Amniotic stem cell (primary cell): ENCODE data around the gene MOXD1.
A peak's percentile ranks its signal among the peaks of the same experiment; 100 is the strongest.

Source experiments
- DNase-seq: peaks from one replicate; lab custom pipeline; 2025; lab: John Stamatoyannopoulos, UW

The MOXD1 gene

DNA sequence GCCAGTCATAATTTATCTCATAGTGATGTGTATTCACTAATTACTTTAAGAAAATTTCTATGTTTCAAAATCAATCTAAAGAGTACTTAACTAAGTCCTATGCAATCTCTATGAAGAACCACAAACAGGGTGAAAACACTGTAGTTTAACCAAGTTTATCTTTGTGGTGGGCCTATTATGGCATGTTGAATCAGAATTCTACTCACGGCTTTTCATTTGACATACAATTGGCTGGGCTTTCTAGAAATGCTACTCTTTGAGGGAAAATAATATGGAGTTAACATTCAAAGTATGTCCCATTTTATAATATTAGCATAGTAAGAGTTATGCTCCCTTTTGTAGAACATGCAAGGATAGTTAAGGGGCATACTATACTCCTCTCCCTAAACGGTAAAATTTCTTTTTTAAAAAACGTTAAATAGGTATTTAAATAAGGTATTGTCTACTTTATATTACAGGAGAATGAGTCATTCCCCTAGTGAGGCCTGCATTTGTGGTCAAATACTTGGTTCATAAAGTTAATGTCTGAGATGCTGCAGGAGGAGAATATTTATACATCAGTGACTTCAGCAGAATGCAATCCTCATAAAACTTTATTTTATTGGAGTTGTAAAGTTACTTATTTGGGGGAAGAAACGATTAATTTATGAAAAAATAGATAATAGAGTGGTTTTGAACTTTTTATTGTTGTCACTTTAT is 1.8 kb downstream of the MOXD1 start:
- DNase-seq = peak; percentile 11

DNA sequence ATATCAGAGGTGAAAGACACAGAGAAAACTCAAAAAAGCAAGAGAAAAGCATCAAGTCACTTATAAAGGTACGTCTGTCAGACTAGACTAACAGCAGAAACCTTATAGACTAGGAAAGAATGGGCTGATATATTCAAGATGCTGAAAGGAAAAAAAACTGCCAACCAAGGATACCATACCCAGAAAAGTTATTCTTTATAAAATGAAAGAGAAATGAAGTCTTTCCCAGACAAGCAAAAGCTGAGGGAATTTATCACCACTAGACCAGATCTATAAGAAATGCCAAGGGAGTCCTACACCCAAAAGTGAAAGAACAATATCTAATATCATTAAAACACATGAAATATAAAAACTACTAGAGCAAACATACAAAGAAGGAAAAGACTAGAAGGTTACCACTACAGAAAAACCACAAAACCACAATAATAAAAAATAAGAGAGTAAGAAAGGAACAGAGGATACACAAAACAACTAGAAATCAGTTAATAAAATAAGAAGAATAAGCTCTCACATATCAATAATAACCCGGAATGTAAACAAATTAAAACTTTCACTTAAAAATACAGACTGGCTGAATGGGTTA is 6.2 kb downstream of the MOXD1 start:
- DNase-seq = no peak

DNA sequence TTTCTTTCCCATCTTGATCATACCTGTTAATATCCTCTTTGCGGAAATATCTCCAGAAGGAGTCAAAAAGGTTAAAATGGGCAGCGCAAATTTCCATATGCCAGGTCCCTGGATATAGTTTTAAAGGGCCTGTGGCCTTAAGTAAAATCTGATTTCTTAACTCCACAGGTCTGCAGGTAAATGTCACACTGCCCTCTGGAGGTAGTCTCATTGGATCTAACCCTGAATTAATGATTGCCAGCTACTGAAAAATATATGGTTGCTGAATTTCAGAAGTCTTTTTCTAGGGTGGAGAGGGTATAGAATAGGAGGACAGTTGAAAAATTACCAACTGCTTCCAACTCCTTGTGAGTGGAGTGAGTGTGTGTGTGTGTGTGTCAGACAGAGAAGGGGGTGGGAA is 8.5 kb downstream of the MOXD1 start:
- DNase-seq = no peak

DNA sequence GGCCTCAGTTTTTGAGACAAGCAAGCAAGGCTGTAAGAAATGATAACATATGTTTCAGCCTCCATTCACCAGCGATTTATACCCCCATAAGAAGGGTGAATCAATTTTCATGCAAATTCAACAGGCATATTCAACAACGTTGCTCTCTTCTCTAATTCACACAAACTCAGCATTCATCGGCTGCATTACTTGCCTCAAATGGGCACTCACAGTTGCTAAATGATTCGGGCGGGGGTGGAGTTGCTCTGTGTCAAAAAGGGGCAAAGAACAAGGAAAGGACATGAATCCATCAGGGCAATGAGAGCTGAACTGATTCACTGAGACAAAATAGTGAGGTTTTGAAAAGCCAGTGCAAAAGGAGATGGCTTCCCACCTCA is 9.0 kb downstream of the MOXD1 start:
- DNase-seq = no peak

DNA sequence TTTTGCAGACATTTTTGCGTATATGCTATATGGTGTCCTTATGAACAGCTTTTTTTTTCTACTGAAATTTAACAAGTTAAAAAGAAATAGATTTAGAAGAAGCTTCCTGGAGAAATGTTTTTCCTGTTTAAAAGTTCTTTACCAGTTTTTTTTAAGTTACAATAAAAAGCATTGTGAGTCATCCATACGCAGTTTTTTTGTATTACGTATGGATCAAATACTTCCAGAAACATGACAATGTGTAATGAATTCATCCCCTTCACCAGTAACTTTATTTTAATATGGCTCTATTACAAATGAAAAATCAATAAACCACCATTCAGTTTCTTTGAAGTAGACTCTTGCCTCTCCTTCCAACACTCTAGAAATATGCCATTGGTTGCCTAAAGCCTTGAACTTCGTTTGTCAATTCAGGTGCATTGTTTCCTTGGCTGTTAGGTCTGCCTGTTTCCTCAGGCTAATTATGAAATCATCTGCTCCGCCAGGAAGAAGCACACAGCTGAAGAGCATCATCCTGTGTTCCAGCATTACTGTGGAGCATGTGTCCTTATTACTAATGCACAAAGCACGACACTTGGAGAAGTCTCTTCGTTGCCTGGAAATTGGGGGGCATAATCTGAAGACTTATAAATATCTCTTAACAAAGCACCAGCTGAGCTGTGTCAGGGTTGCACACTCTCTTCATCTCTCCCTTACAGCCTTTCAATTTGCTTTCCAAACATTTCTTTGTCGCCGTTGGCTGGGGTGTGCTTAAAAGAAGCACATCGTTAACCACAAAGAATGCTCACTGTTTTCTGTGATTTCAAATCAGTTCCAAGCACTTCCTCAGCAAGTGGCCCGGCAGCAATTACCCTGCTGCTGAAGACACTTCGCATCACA is 9.6 kb downstream of the MOXD1 start:
- DNase-seq = no peak

DNA sequence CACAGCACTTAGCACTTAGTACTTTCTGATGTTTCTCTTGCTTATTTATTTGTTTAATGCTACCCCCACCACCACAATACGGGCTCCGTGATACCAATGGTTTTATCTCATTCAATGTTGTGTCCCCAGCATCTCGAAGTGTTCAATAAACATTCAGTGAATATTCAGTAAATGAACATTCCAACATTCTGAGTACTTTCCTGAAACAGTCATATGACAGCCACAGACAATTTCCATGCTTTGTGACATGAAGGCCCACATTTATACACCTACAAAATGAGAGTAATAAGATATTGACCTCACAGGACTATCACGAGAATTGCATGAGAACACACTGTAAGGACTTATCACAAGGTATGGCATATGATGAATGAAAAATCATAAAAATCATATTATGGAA is 10.8 kb downstream of the MOXD1 start:
- no peak for DNase-seq

DNA sequence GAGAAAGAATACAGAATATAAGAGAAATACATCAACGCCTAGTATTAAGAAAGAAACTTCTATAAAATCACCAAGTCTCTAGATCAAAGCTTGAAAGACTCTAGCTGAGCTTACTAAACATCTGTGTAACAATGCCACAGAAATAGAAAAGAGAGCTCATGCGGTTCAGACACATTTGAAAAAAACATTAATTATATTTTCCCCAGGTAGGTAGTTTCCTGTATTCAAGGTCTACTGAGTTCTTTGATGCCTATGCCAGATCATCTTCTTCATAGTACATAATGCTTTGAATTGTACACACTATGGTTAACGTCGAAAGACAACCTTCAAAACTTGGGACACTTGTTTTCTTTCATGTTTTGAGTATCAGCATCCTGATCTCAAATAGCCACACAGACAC is 11.3 kb downstream of the MOXD1 start:
- DNase-seq = no peak

DNA sequence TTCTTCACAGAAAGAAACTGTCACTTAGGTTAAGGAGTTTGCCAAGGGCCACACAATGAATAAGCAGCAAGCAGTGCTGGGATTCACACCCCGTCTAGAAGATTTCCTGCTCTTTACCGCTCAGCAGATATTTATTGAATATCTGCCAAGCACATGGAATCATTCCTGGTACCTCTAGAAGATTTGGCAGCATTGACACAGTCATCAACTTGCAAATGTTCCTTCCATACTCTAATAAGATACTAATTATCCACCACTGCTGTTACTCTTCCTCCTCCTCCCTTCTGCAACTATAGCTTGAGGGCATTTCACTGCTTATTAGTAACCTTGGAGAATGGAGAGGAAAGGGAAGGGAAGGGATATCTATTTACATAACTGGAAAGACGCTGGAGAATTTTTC is 13.0 kb downstream of the MOXD1 start:
- DNase-seq = no peak

DNA sequence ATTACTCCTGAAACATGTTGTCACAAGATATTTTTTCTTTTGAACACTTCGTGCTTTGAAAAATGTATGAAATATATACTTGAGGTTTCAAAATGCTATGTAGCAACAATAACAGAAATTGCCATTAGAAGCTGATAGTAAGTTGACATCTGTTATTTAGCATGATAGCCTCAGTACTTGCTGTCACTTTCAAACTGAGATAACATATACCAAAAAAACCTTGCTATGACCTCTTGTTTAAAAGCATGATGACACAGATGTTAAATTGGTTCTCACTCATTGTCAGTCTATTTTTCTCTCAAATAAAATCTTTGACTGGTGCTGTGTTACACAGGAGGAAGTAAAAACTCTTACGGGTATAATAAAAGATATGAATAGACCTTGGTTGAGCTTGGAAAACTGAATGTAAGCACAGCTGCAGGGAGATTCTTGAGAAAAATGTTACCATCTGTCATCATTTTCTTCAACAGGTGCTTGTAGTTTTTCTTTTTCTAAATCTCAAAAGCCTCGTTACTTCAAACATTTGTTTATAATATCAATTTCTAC is 18.6 kb downstream of the MOXD1 start:
- no peak for DNase-seq

DNA sequence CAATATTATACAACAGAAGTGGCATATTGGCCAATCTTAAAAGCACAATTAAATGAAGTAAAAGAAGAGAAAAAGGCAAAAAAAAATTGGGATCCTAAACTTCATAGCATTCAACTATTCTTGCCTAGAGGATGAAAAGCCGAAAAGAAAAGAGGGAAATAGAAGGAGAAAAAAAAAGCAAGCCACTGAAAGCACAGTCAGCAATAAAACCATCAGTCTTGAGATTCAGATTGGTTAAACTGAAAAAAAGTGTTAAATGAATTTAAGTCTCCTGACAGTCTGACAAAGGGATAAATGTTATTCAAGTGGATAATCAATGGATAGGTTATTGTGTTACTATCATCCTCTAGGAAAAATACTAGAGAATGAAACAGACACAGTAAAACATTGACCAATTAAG is 19.9 kb downstream of the MOXD1 start:
- DNase-seq = no peak

DNA sequence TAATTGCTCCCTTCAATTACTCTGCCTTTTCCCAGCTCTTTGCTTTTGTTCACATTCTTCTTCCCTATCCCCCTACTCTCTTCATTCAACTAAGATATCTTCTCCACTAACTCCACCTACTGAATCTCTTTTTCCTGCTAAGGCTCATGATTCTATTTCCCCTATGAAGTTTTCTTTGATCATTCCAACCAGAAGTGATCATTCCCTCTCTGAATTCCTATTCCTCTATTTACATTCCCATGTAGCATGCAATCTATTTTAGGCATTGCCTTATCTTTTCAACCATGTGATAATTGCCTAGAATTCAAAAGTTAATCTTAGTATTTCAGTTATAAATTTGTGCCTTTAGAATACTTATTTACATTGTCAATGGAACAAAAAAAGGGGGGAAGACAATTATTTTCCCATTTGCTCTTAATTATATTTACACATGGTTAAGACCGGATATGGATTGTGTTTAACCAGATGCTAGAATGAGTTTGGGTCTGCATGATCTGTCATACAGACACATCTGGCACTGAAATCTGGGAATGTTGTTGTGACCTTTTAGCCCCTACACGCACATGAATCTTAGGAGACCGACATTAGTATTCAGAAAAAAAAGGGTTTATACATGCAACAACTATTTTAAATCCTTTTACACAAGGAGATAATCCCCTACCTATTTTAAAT is 20.8 kb downstream of the MOXD1 start:
- no peak for DNase-seq

DNA sequence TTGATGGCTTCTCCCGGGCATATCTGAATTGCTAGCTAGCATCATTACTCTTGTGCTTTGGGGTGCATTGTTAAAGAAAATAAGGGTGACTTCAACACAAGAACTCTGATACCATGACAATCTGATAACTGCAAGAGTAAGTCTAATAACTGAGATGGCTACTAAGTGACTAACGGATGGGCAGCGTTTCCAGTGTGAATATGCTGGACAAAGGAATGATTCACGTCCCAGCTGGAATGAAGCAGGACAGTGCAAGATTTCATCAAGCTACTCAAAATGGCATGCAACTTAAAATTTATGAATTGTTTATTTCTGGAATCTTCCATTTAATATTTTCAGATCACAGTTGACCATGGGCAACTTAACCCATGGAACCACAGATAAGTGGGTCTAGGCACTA is 31.7 kb downstream of the MOXD1 start:
- DNase-seq = no peak

DNA sequence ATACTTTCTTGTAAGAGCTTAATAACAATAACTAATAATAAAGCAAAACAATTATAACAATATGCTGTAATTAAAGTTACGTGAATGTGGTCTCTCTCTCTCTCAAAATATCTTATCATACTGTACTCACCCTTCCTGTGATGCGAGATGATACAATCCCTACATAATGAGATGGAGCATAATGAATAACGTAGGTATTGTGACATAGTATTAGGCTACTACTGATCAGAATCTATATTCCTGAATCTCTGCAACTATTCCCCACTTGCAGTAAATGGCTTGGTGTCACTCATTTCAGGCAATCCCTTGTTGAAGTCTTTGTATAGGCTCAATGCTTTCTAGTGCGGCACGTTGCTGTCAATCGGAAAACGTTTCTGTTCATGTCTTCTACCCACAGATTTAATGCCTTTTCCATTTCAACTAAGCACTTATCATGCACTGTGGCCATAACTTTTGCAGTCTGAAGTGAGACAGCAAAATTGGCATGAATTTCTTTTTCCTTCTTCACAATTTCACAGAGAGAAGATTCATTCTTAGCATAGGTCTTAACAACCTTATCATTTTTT is 32.3 kb downstream of the MOXD1 start:
- no peak for DNase-seq

DNA sequence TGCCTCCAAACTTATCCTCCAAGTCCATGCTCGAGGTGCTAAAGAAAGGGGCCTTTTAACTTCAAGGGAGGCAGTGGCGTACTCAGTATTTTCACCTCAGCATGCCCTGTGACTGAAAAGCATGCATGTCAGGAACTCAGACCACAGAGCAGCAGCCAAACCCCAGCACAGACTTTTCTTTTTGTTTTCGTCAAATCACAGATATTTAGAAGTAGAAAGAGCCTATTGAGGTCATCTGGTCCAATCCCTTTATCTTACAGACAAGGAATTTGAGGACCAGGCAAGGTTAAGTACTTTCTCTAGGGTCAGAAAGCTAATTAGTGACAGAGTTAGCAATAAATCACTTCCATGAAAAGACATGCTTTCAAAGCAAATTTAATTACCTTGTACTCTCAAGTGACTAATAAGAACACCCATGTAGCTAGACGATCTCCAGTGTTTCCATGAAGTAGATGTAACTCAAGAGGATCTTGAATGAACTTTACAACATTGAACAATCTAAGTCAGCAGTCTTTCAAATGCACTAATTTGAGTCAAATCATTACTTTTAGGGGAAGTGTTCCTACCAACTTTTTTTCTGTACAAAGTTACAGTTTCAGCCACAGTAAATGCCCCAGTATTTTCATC is 35.9 kb downstream of the MOXD1 start:
- DNase-seq = no peak

DNA sequence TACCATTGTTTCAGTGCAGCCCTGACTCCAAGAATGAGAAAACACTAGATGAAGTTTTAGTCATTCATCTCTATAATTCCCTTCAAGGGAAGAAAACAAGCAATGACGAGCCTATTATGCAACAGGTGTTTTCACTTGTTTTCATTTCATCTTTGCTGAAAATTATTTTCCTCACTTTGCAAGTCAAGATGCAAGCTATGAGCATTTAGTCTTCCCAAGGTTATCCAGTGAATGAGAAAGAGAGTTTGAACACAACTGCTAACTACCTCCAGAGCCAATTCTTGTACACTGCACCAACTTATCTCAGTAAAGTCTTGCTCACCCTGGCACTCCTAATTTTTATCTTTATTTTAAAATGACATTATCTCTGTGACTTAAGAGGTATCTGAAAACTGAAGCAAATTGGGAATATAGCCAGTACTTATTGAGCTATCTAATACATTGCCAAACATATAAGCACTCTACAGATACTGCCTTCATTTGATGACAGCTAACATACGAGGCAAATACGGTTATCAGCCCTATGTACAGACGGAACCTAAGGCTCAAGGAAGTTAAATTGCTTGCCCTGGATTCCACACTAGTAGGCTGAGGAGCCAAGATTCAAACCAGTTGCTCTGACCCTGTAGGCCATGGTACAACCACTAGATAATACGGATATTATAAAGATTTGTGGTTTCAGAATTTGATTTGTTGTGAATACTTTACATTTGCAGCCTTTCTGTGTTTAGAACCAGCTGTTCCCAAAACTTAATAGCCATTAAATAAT is 36.8 kb downstream of the MOXD1 start:
- no peak for DNase-seq

DNA sequence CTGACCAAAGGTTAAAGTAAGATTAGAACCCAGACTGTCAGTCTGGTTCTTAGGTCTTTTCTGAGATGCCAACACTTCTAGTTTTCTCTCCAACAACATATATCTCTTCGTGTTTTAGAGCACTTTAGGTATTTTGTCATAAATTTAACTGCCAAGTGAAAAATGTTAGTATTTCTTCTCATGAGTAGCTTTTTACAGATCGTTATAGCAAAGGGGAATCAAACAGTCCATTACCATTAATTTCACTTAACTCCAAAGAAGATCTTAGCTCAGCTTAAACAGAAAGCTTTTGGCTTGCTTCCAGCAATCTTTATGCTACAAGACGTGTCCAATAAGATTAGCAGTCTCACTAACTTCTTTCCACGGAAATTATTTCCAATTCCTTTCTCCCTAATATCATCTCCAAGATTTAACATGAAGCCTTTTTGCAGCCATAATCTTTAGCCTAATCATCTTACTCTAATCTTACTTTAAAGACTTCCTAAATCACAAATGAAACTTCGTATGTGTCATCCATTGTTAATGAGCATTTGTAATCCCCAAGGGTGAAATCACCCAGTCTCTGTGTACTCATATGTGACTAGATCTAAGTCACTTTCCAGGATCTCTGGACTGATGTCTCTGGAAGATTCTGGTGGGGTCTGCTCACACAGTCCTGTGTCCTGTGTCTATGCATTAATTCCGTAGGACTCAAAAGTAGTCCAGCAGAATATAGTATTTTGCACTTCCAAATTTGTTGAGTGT is 38.7 kb downstream of the MOXD1 start:
- no peak for DNase-seq

DNA sequence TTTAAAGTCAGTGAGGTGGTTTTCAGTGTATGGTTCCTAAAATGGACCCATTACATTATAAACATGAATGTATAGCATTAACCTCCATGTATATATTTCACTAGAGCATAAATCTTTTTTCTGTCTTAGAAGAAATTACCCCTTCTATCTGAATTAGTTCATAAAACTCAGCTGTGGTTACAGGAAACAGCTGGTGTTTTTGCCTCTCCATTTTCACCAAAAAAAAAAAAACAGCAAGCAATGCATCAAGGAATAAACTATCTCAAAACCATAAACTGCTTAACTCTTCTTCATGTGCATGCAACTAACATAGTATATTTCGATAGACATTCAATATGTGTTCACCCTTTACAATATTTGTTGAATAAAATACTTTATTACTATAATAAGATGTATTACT is 40.2 kb downstream of the MOXD1 start:
- no peak for DNase-seq

DNA sequence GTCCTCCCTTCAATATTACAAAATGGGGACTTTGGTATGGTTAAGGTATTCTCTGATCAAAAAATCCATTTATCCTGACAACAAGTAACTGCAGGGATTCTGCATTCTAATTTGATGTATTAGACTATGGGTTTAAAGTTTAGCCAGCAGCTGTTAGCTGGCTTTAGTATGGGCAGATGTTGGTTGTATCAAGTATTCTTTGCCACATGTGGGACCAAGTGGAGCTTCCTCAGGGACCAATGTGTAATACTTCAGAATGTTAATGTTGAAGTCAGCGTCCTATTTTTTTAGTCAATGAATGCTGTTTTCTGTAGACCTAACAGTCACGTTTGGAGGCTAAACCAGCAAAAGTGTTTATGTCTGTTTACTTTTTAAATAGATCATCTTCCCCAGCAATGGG is 41.4 kb downstream of the MOXD1 start:
- DNase-seq = no peak

DNA sequence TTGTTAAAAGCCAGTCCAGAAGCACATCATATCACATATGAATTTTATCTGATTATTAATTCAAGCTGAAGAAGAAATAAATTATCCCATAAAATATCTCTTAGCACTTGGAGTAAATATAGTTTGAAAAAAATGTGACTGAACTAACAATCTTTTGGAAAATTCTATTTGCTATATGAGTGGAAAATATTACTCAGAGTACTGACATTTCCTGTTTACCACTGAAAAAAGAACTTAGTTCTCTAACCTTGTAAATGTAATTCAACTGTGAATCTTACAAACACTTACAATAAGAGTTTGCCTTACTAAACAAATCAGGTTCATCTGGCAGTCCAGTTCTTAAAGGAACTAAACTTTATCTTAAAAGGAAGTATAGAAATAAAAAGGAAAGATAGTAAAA is 44.2 kb downstream of the MOXD1 start:
- DNase-seq = no peak

DNA sequence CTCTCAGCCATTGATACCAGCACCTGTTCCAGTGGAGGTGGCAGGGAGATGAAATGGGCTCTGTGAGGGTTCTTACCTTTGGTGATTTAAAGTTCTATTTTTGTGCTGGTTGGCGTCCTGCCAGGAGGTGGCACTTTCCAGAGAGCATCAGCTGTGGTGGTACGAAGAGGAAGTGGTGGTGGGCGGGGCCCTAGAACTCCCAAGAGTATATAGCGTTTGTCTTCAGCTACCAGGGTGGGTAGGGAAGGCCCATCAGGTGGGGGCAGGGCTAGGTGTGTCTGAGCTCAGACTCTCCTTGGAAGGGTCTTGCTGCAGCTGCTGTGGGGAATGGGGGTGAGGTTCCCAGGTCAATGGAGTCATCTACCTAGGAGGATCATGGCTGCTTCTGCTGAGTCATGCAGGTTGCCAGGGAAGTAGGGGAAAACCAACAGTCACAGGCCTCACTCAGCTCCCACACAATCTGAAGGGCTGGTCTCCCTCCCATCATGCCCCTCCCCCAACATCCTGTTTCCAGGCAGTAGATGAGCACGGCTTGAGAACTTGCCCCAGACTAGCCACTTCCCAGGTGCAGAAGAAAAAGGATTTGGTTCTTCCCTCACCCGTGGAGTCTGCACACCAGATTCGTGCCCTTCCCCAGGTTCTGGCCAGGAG is 46.6 kb downstream of the MOXD1 start:
- DNase-seq = no peak
